Activated B cell treated with CpG ODN at 0.5 μM for 24 hours (primary cell): ENCODE measurements around the gene APBA1. TPM values are rescaled to one million over a fixed set of nuclear protein-coding genes. Genes with fewer than 3 reads are reported as not detected.

Experiments
- ATAC-seq: fragments of 200-7000 bp; cut with Tn5 transposase; one replicate; pipeline ENCODE4 v1.10.0; 2021; ENCODE audit warnings: low read depth, mild to moderate bottlenecking, moderate library complexity
- CTCF ChIA-PET: fragments of 350-600 bp; sonication (Branson Sonifier 250); formaldehyde crosslinking; loops from one replicate; lab custom pipeline; 2021; ENCODE audit warnings: antibody characterized with exemption; lab: Charles Lee
- POLR2A ChIA-PET: fragments of 350-600 bp; sonication (Branson Sonifier 250); formaldehyde crosslinking; loops from one replicate; lab custom pipeline; 2021; ENCODE audit warnings: antibody characterized with exemption; lab: Charles Lee
- DNase-seq: peaks from one replicate; pipeline ENCODE4 v3.0.0; 2022
- H3K27ac Mint-ChIP-seq: one replicate; pipeline ENCODE4 v1.8.0; 2020; ENCODE audit warnings: mixed read lengths
- H3K27me3 Mint-ChIP-seq: one replicate; pipeline ENCODE4 v1.8.0; 2021; ENCODE audit warnings: mixed read lengths
- H3K36me3 Mint-ChIP-seq: one replicate; pipeline ENCODE4 v1.8.0; 2021; ENCODE audit warnings: low read depth, mixed read lengths
- H3K4me1 Mint-ChIP-seq: one replicate; pipeline ENCODE4 v1.8.0; 2021; ENCODE audit warnings: mixed read lengths
- H3K4me3 Mint-ChIP-seq: one replicate; pipeline ENCODE4 v1.8.0; 2020; ENCODE audit warnings: mild to moderate bottlenecking, mixed read lengths
- H3K9me3 Mint-ChIP-seq: one replicate; pipeline ENCODE4 v1.8.0; 2020; ENCODE audit warnings: mixed read lengths
- intact Hi-C: fragments of 100-400 bp; cut with micrococcal nuclease; formaldehyde crosslinking; loops from one replicate; pipeline ENCODE4 v1.15.1; 2024
- total RNA-seq: library from RNA; stranded (reverse); gene quantifications from 2 replicates; pipeline ENCODE4 v1.2.3, GENCODE V29; 2022
- TF ChIP-seq, protein P1 (sequence below): fragments of 200-600 bp; IDR thresholded peaks from one replicate; pipeline ENCODE4 v1.8.0; 2022; ENCODE audit warnings: antibody characterized with exemption, mild to moderate bottlenecking

The APBA1 gene
- total RNA-seq, 1 donor from 2014 or later = not detected

DNA sequence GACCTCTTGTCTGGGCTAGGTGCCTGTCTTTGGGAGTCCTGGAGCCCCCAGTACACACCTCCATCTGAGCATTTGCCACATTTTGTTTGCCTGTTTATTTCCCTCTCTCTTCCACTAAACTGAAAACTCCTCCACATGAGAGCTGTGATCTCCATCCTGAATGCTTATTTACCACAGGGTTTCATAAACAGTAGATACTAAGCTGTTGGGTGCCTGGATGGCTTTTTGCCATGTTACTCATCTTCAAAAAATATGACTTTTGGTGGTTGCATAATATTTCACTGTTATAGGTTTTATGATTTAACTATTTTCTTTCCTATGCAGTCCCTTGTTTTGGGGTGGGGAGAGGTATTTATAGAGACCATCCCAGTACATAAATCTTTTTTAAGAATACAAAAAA is 99.6 kb downstream of the APBA1 start:
- TF ChIP-seq, protein P1, sequence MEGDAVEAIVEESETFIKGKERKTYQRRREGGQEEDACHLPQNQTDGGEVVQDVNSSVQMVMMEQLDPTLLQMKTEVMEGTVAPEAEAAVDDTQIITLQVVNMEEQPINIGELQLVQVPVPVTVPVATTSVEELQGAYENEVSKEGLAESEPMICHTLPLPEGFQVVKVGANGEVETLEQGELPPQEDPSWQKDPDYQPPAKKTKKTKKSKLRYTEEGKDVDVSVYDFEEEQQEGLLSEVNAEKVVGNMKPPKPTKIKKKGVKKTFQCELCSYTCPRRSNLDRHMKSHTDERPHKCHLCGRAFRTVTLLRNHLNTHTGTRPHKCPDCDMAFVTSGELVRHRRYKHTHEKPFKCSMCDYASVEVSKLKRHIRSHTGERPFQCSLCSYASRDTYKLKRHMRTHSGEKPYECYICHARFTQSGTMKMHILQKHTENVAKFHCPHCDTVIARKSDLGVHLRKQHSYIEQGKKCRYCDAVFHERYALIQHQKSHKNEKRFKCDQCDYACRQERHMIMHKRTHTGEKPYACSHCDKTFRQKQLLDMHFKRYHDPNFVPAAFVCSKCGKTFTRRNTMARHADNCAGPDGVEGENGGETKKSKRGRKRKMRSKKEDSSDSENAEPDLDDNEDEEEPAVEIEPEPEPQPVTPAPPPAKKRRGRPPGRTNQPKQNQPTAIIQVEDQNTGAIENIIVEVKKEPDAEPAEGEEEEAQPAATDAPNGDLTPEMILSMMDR = no peak
- Mint-ChIP-seq H3K9me3 (no peaks in the 10 kb centered on the region), H3K27ac (no peak overlapping the region), H3K4me3 (no peak overlapping the region), H3K27me3 (peaks cover 3% of the 10 kb centered on the region), H3K36me3 (no peaks in the 10 kb centered on the region), H3K4me1 (no peaks in the 10 kb centered on the region)
- CTCF ChIA-PET = no interaction called here
- intact Hi-C loops = no loop called here
- no peak for DNase-seq
- ATAC-seq = no peak
- POLR2A ChIA-PET = no interaction called here

DNA sequence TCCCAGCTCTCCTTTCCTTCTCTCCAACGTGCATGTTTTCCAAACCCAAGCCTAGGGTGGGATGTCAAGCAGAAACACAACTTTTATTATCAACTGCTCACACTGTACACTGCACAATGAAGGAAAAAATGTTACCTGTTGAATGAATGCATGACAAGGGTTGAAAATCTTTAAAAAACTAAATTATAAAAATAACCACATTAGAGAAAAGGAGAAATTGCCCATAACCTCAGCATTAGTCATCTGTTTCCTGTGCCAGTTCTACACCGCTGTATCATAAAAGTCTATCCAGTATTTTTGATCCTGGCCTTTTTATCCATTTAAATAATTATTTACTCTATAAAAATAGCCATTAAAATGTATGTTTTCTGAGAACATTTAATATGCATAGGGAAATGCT is 101.1 kb downstream of the APBA1 start:
- H3K9me3 Mint-ChIP-seq = no peaks in the 10 kb centered on the region
- no peak for DNase-seq
- ChIA-PET POLR2A (no interaction called here), CTCF (no interaction called here)
- H3K27me3 Mint-ChIP-seq = peaks cover 3% of the 10 kb centered on the region
- H3K4me3 Mint-ChIP-seq = no peak overlapping the region
- TF ChIP-seq, protein P1 = no peak
- H3K36me3 Mint-ChIP-seq = no peaks in the 10 kb centered on the region
- no peak for ATAC-seq
- H3K27ac Mint-ChIP-seq = no peak overlapping the region
- H3K4me1 Mint-ChIP-seq = no peaks in the 10 kb centered on the region
- intact Hi-C loops = no loop called here

DNA sequence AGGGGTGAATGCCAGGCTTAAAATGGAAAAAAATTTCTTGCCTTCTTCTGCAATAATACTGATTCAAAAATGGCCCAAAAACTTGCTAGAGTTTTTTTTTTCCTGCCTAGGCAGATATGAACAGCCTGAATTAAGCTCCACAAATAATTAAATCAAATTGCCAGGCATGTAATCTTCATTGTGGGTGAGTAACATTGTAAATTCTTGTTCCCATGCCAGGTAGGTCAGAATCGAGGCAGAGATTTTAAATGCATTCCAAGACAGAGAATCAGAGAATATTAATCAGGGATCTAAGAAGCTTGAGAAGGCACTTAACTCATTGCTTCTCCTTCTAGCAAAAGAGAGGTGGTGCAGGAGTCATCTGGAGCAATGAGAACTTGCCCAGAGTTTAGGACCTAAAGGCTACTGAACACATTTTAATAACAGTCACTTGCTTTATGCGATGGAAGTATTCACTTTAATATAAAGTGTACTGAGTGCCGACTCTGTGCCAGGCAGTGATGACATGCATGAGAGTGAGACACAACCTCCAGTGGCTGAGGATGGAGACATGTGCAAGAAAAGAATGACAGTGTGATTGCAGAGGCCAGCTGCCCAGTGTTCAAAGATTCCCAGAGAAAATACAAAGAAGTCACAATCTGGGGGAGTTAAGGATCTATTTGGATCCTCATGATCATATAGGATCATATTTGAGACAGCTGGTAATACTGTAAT is 102.3 kb downstream of the APBA1 start:
- DNase-seq = no peak
- Mint-ChIP-seq H3K9me3 (no peaks in the 10 kb centered on the region), H3K4me1 (no peaks in the 10 kb centered on the region), H3K4me3 (no peak overlapping the region), H3K27me3 (peaks cover 3% of the 10 kb centered on the region), H3K27ac (no peak overlapping the region), H3K36me3 (no peaks in the 10 kb centered on the region)
- TF ChIP-seq, protein P1 = no peak
- ATAC-seq = no peak
- POLR2A ChIA-PET = no interaction called here
- CTCF ChIA-PET = no interaction called here
- intact Hi-C loops = no loop called here

- intact Hi-C loops = no loop called here
- ATAC-seq (no peak), DNase-seq (no peak)
- H3K9me3 Mint-ChIP-seq = no peaks in the 10 kb centered on the region
- H3K4me3 Mint-ChIP-seq = no peak overlapping the region
- H3K4me1 Mint-ChIP-seq = no peaks in the 10 kb centered on the region
- TF ChIP-seq, protein P1 = no peak
- no peak overlapping the region for H3K27ac Mint-ChIP-seq
- peaks cover 3% of the 10 kb centered on the region for H3K27me3 Mint-ChIP-seq
- ChIA-PET POLR2A (no interaction called here), CTCF (no interaction called here)
- H3K36me3 Mint-ChIP-seq = no peaks in the 10 kb centered on the region
These were observed 107.6 kb downstream of the APBA1 start for GRCh38 chr9:69564557-69564956.

DNA sequence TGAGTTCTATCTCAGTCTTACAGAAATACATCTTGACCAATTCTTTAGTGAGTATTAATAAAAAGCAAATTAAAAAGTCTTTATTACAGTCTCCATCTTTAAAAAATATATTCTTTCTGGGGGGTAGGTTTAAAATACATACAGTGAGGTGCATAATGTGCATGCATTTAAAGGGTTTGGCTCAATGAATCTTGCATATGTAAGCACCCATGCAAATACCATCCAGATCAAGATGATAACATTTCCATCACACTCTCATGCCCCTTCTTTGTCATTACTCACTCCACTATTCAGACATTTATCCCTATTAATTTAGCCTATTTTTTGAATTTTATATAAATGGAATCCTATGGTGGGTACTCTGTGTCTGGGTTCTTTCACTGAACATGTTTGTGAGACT is 113.0 kb downstream of the APBA1 start:
- ChIA-PET CTCF (no interaction called here), POLR2A (no interaction called here)
- Mint-ChIP-seq H3K9me3 (no peaks in the 10 kb centered on the region), H3K4me1 (no peaks in the 10 kb centered on the region), H3K4me3 (no peak overlapping the region), H3K27ac (no peak overlapping the region), H3K27me3 (no peaks in the 10 kb centered on the region), H3K36me3 (no peaks in the 10 kb centered on the region)
- TF ChIP-seq, protein P1 = no peak
- intact Hi-C loops = no loop called here
- ATAC-seq = no peak
- no peak for DNase-seq
